Measurements from ENCODE around the gene FXYD3.

DNA sequence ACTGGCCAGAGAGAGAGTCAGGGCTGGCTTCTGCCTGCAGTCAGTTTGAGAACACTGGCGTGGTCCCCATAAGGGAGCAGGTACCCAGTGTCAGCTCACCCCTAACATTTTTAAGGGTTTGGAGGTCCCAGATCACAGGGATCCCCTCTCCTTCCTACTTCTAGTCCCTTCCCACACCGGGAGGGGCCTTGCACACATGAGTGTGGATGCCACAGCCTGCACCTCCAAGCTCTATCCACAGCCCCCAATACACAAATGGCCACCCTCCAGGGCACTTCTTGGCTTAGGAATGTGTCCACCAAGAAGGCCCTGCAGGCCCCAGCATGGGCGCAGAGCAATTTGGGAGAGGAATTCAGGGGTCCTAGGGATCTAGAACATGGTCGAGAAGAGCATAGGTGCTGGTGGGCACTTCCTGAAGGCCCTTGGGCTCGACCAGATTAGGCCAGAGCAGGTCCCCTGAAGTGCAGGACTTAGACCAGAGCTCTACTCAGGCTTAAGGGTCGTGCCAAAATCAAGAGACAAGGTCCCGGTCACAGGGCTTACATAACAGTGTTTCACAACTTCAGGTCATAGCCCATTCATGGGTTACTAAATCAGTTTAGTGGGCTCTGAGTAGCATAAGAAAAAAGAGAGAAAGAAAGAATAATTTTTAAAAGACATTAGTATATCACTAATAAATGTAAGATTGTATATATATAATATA is 54.9 kb downstream of the FXYD3 start:
- TF ChIP-seq, protein P1, sequence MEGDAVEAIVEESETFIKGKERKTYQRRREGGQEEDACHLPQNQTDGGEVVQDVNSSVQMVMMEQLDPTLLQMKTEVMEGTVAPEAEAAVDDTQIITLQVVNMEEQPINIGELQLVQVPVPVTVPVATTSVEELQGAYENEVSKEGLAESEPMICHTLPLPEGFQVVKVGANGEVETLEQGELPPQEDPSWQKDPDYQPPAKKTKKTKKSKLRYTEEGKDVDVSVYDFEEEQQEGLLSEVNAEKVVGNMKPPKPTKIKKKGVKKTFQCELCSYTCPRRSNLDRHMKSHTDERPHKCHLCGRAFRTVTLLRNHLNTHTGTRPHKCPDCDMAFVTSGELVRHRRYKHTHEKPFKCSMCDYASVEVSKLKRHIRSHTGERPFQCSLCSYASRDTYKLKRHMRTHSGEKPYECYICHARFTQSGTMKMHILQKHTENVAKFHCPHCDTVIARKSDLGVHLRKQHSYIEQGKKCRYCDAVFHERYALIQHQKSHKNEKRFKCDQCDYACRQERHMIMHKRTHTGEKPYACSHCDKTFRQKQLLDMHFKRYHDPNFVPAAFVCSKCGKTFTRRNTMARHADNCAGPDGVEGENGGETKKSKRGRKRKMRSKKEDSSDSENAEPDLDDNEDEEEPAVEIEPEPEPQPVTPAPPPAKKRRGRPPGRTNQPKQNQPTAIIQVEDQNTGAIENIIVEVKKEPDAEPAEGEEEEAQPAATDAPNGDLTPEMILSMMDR (IDR thresholded peaks at IDR 0.05) = no peak
- TF ChIP-seq POLR2A (IDR thresholded peaks at IDR 0.05) (no peak), POLR2AphosphoS5 (IDR thresholded peaks at IDR 0.05) (no peak)

Data from gastroesophageal sphincter (tissue), 3 donors.